H9 (cell line): Measurements from ENCODE around the gene FOXJ3. TPM values are rescaled to one million over a fixed set of nuclear protein-coding genes. Genes with fewer than 3 reads are reported as not detected.

ENCODE experiments used
- DNase-seq: peaks from one replicate; pipeline ENCODE4 v3.0.0-alpha.2; 2017
- H2AFZ ChIP-seq: one replicate; pipeline ENCODE4 v1.6.1; 2013; ENCODE audit warnings: mild to moderate bottlenecking, low read length, control low read depth, moderate library complexity
- H2AK5ac ChIP-seq: 2 replicates; pipeline ENCODE4 v1.6.1; 2013; ENCODE audit warnings: low read length, control low read depth, mixed read lengths; ENCODE audit not compliant: insufficient read length
- H2BK120ac ChIP-seq: one replicate; pipeline ENCODE4 v1.6.1; 2013; ENCODE audit warnings: low read depth, mild to moderate bottlenecking, low read length, control low read depth, inconsistent platforms; ENCODE audit not compliant: poor library complexity, severe bottlenecking
- H2BK12ac ChIP-seq: 2 replicates; pipeline ENCODE4 v1.6.1; 2013; ENCODE audit warnings: low read length, control low read depth, mixed read lengths, low read depth; ENCODE audit not compliant: insufficient read length
- H2BK15ac ChIP-seq: 2 replicates; pipeline ENCODE4 v1.6.1; 2013; ENCODE audit warnings: low read depth, low read length, control low read depth
- H2BK20ac ChIP-seq: one replicate; pipeline ENCODE4 v1.6.1; 2013; ENCODE audit warnings: low read depth, mild to moderate bottlenecking, low read length, control low read depth, inconsistent platforms; ENCODE audit not compliant: poor library complexity, severe bottlenecking
- H2BK5ac ChIP-seq: 2 replicates; pipeline ENCODE4 v1.6.1; 2013; ENCODE audit warnings: low read length, control low read depth, mixed read lengths; ENCODE audit not compliant: insufficient read length
- H3K14ac ChIP-seq: 2 replicates; pipeline ENCODE4 v1.6.1; 2013; ENCODE audit warnings: low read length, control low read depth; ENCODE audit not compliant: insufficient read depth
- H3K18ac ChIP-seq: 2 replicates; pipeline ENCODE4 v1.6.1; 2013; ENCODE audit warnings: low read depth, mild to moderate bottlenecking, mixed read lengths, low read length, control low read depth; ENCODE audit not compliant: insufficient read length
- H3K23ac ChIP-seq: 2 replicates; pipeline ENCODE4 v1.6.1; 2013; ENCODE audit warnings: low read length, control low read depth, mixed read lengths, low read depth; ENCODE audit not compliant: insufficient read length
- H3K23me2 ChIP-seq: 2 replicates; pipeline ENCODE4 v1.6.1; 2013; ENCODE audit warnings: low read depth, mild to moderate bottlenecking, mixed read lengths, low read length, control low read depth; ENCODE audit not compliant: insufficient read length, poor library complexity, severe bottlenecking
- H3K27ac ChIP-seq: 2 replicates; pipeline ENCODE4 v1.5.1; 2013; ENCODE audit warnings: low read length, control low read depth, mixed read lengths, low read depth; ENCODE audit not compliant: insufficient read length
- H3K27me3 ChIP-seq: 2 replicates; pipeline ENCODE4 v1.6.1; 2013; ENCODE audit warnings: low read length, control low read depth, inconsistent platforms; ENCODE audit not compliant: insufficient read depth
- H3K4ac ChIP-seq: 2 replicates; pipeline ENCODE4 v1.6.1; 2013; ENCODE audit warnings: low read depth, mild to moderate bottlenecking, control low read depth, inconsistent platforms, low read length, moderate library complexity
- H3K4me1 ChIP-seq: 2 replicates; pipeline ENCODE4 v1.6.1; 2013; ENCODE audit warnings: low read length, control low read depth, inconsistent platforms; ENCODE audit not compliant: insufficient read depth
- H3K4me2 ChIP-seq: 2 replicates; pipeline ENCODE4 v1.6.1; 2013; ENCODE audit warnings: low read length, control low read depth, mixed read lengths; ENCODE audit not compliant: insufficient read length, insufficient read depth
- H3K56ac ChIP-seq: 2 replicates; pipeline ENCODE4 v1.6.1; 2013; ENCODE audit warnings: low read depth, mild to moderate bottlenecking, mixed read lengths, low read length, control low read depth; ENCODE audit not compliant: insufficient read length
- H3K79me1 ChIP-seq: 2 replicates; pipeline ENCODE4 v1.6.1; 2013; ENCODE audit warnings: low read depth, mild to moderate bottlenecking, moderate library complexity, low read length, control low read depth, inconsistent platforms; ENCODE audit not compliant: insufficient read depth, poor library complexity, severe bottlenecking
- H3K79me2 ChIP-seq: 2 replicates; pipeline ENCODE4 v1.6.1; 2013; ENCODE audit warnings: low read length, control low read depth, inconsistent platforms; ENCODE audit not compliant: insufficient read depth
- H3K9ac ChIP-seq: 2 replicates; pipeline ENCODE4 v1.6.1; 2013; ENCODE audit warnings: low read length, control low read depth, mixed read lengths; ENCODE audit not compliant: insufficient read length; ENCODE audit errors: extremely low read depth
- H3K9me3 ChIP-seq: one replicate; pipeline ENCODE4 v1.6.1; 2013; ENCODE audit warnings: low read depth, low read length, inconsistent platforms; ENCODE audit not compliant: control insufficient read depth
- H3T11ph ChIP-seq: one replicate; pipeline ENCODE4 v1.6.1; 2013; ENCODE audit warnings: mild to moderate bottlenecking, low read length, control low read depth, inconsistent platforms
- H4K20me1 ChIP-seq: one replicate; pipeline ENCODE4 v1.6.1; 2013; ENCODE audit not compliant: control insufficient read depth, insufficient read length, insufficient read depth
- H4K5ac ChIP-seq: 2 replicates; pipeline ENCODE4 v1.6.1; 2013; ENCODE audit warnings: low read depth, mild to moderate bottlenecking, mixed read lengths, low read length, control low read depth; ENCODE audit not compliant: insufficient read length
- H4K8ac ChIP-seq: replicated peaks from 2 replicates; pipeline ENCODE4 v1.6.1; 2013; ENCODE audit warnings: low read length, control low read depth, mixed read lengths, low read depth; ENCODE audit not compliant: insufficient read length
- H4K91ac ChIP-seq: 2 replicates; pipeline ENCODE4 v1.6.1; 2013; ENCODE audit warnings: low read depth, mild to moderate bottlenecking, moderate library complexity, mixed read lengths, low read length, control low read depth; ENCODE audit not compliant: insufficient read length
- H3K27ac Mint-ChIP-seq, 3 experiments: 2 replicates in 2 of 3; 3 replicates in 1 of 3; pipeline ENCODE4 v1.8.0; 2020 to 2021; ENCODE audit warnings: mixed read lengths in 3 of 3, mild to moderate bottlenecking in 1 of 3, moderate library complexity in 1 of 3
- H3K27me3 Mint-ChIP-seq: 2 replicates; pipeline ENCODE4 v1.8.0; 2021; ENCODE audit warnings: low read depth, mild to moderate bottlenecking, moderate library complexity, mixed read lengths
- H3K36me3 Mint-ChIP-seq, 3 experiments: 2 replicates in 2 of 3; 3 replicates in 1 of 3; pipeline ENCODE4 v1.8.0; 2020 to 2021; ENCODE audit warnings: low read depth in 3 of 3, mixed read lengths in 3 of 3; ENCODE audit not compliant: insufficient read depth in 1 of 3
- H3K4me1 Mint-ChIP-seq, 2 experiments: 2 replicates each; pipeline ENCODE4 v1.8.0; 2020; ENCODE audit warnings: mixed read lengths in 2 of 2
- H3K4me3 Mint-ChIP-seq, 2 experiments: 2 replicates in 1 of 2; 3 replicates in 1 of 2; pipeline ENCODE4 v1.8.0; 2020 to 2021; ENCODE audit warnings: mild to moderate bottlenecking in 2 of 2, mixed read lengths in 2 of 2, moderate library complexity in 1 of 2
- H3K9me3 Mint-ChIP-seq, 2 experiments: 2 replicates in 1 of 2; 3 replicates in 1 of 2; pipeline ENCODE4 v1.8.0; 2020; ENCODE audit warnings: mild to moderate bottlenecking in 2 of 2, mixed read lengths in 2 of 2, moderate library complexity in 1 of 2
- WGBS: extraction: QIAGEN DNeasy Blood & Tissue Kit; methylation state at CpG from one replicate; pipeline ENCODE4 v1.1.7; 2013; ENCODE audit warnings: missing lambda C conversion rate, low lambda C conversion rate, mixed read lengths; ENCODE audit not compliant: insufficient read length; ENCODE audit errors: extremely low coverage; 5-methylcytosine and 5-hydroxymethylcytosine counted together
- total RNA-seq: library from RNA; stranded (reverse); gene quantifications from 2 replicates; pipeline ENCODE4 v1.2.1, GENCODE V29; 2021
- TF ChIP-seq, protein P1 (sequence below): fragments of 200-600 bp; sonication (generic); conservative IDR thresholded peaks from 3 replicates; pipeline ENCODE4 v1.8.0; 2021; ENCODE audit warnings: antibody characterized with exemption, mild to moderate bottlenecking

FOXJ3 gene
- total RNA-seq, 1 experiment from 2014 or later: 49.9 TPM

DNA sequence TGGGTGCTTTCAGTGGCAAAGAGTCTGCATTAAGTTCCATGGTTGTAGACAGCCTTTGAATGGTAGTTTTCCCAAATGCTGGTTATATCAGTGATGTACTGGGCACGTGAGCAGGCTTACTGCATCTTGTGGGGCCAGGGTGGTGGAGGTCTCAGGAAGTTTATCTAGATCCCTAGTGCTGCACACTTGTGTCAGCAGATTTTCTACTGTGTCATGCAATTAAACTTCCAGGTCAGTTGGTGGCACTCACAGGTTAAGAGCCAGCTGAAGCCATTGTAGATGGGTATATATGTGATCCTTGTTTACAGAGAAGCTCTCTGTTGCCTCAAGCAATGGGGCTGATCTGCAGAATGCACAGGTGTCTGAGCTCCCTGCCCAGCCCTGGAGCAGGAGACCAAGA lies 33.0 kb downstream of the FOXJ3 start:
- Histone ChIP-seq H3K27ac (no peak overlapping the region), H3K56ac (no peak overlapping the region), H3K79me1 (peaks cover 6% of the 10 kb centered on the region), H3K4ac (no peak overlapping the region), H3K9me3 (no peaks in the 10 kb centered on the region), H2BK15ac (no peak overlapping the region), H3K14ac (no peak overlapping the region), H3K9ac (no peak overlapping the region), H2AK5ac (no peak overlapping the region), H2BK12ac (no peak overlapping the region), H2BK20ac (no peak overlapping the region), H3K4me2 (no peak overlapping the region), H3K18ac (no peak overlapping the region), H3K4me1 (no peaks in the 10 kb centered on the region), H2BK5ac (no peak overlapping the region), H4K5ac (no peak overlapping the region), H3T11ph (no peak overlapping the region), H2BK120ac (no peak overlapping the region), H3K79me2 (peaks cover 3% of the 10 kb centered on the region; the same call in 1 of the 2 replicates), H3K27me3 (no peaks in the 10 kb centered on the region), H4K20me1 (no peaks in the 10 kb centered on the region), H2AFZ (no peak overlapping the region), H3K23ac (no peak overlapping the region), H3K23me2 (no peaks in the 10 kb centered on the region), H4K8ac (no peak overlapping the region), H4K91ac (no peak overlapping the region)
- no peak overlapping the region for H3K27ac Mint-ChIP-seq
- no CpG with 5 or more reads among the region's 1 CpG for WGBS
- TF ChIP-seq, protein P1, sequence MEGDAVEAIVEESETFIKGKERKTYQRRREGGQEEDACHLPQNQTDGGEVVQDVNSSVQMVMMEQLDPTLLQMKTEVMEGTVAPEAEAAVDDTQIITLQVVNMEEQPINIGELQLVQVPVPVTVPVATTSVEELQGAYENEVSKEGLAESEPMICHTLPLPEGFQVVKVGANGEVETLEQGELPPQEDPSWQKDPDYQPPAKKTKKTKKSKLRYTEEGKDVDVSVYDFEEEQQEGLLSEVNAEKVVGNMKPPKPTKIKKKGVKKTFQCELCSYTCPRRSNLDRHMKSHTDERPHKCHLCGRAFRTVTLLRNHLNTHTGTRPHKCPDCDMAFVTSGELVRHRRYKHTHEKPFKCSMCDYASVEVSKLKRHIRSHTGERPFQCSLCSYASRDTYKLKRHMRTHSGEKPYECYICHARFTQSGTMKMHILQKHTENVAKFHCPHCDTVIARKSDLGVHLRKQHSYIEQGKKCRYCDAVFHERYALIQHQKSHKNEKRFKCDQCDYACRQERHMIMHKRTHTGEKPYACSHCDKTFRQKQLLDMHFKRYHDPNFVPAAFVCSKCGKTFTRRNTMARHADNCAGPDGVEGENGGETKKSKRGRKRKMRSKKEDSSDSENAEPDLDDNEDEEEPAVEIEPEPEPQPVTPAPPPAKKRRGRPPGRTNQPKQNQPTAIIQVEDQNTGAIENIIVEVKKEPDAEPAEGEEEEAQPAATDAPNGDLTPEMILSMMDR: no peak
- no peak overlapping the region for H3K4me3 Mint-ChIP-seq
- H3K4me1 Mint-ChIP-seq: no peaks in the 10 kb centered on the region
- H3K27me3 Mint-ChIP-seq: no peaks in the 10 kb centered on the region
- peaks cover 13 to 16% of the 10 kb centered on the region in 2 experiments; a peak in 4 of 5 replicates for H3K9me3 Mint-ChIP-seq
- no peak for DNase-seq
- H3K36me3 Mint-ChIP-seq: peaks cover 29 to 45% (median 43%) of the 10 kb centered on the region in 3 experiments
